ENCODE data around the gene STAMBPL1.

STAMBPL1 gene

GRCh38 chr10:88896372-88896993 lies 16.4 kb downstream of the STAMBPL1 start:
- Histone ChIP-seq H3K4me3 (ENCODE audit: low read length) (no peak overlapping the region), H3K9ac (ENCODE audit: low read depth, low read length) (no peak overlapping the region; the same call in 1 of the 2 replicates), H3K27me3 (ENCODE audit: insufficient read depth, low read length) (no peaks in the 10 kb centered on the region), H3K9me3 (ENCODE audit: insufficient read depth, low read depth, low read length) (no peaks in the 10 kb centered on the region), H3K27ac (ENCODE audit: low read depth, low read length) (no peak overlapping the region), H3K4me1 (ENCODE audit: insufficient read depth, low read length) (peaks cover 19% of the 10 kb centered on the region), H3K36me3 (ENCODE audit: insufficient read depth, low read length) (no peaks in the 10 kb centered on the region)
- 82% methylated on average over 2 of the region's 4 CpGs for WGBS

GRCh38 chr10:88896994-88897853 lies 17.2 kb downstream of the STAMBPL1 start:
- H3K27me3 ChIP-seq (ENCODE audit: insufficient read depth, low read length) = no peaks in the 10 kb centered on the region
- H3K4me1 ChIP-seq (ENCODE audit: insufficient read depth, low read length) = peaks cover 14% of the 10 kb centered on the region
- 78% methylated on average over 7 of the region's 8 CpGs for WGBS
- H3K36me3 ChIP-seq (ENCODE audit: insufficient read depth, low read length) = no peaks in the 10 kb centered on the region
- no peak overlapping the region for H3K27ac ChIP-seq (ENCODE audit: low read depth, low read length)
- no peaks in the 10 kb centered on the region for H3K9me3 ChIP-seq (ENCODE audit: insufficient read depth, low read depth, low read length)
- H3K4me3 ChIP-seq (ENCODE audit: low read length) = no peak overlapping the region
- no peak overlapping the region; the same call in 1 of the 2 replicates for H3K9ac ChIP-seq (ENCODE audit: low read depth, low read length)

DNA sequence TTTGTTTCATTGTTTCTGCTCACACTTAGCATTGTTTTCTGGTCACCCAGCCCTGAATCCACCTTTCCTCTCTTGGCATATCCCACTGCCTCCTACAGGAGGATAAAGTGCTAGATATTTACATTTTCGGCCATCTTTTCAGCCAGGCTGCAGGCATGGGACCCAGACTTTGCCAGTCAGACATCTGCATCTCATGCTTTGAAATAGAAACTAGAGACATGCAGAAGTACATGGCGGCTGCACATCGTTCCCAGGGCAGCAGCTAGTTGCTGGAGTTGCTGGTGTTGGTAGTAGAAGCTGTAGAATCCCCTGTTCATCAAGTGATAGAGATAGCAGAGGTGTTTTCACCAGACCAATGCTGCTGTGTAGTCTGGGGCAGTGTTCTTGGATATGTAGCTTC lies 18.7 kb downstream of the STAMBPL1 start:
- 93% methylated on average over 3 of the region's 3 CpGs for WGBS
- Histone ChIP-seq H3K27me3 (ENCODE audit: insufficient read depth, low read length) (no peaks in the 10 kb centered on the region), H3K4me3 (ENCODE audit: low read length) (no peak overlapping the region), H3K9me3 (ENCODE audit: insufficient read depth, low read depth, low read length) (no peaks in the 10 kb centered on the region), H3K27ac (ENCODE audit: low read depth, low read length) (no peak overlapping the region), H3K9ac (ENCODE audit: low read depth, low read length) (no peak overlapping the region), H3K36me3 (ENCODE audit: insufficient read depth, low read length) (no peaks in the 10 kb centered on the region), H3K4me1 (ENCODE audit: insufficient read depth, low read length) (peaks cover 12% of the 10 kb centered on the region)

GRCh38 chr10:88899886-88900285 lies 19.8 kb downstream of the STAMBPL1 start:
- Histone ChIP-seq H3K27me3 (ENCODE audit: insufficient read depth, low read length) (no peaks in the 10 kb centered on the region), H3K27ac (ENCODE audit: low read depth, low read length) (no peak overlapping the region), H3K4me1 (ENCODE audit: insufficient read depth, low read length) (peaks cover 12% of the 10 kb centered on the region), H3K9me3 (ENCODE audit: insufficient read depth, low read depth, low read length) (no peaks in the 10 kb centered on the region), H3K9ac (ENCODE audit: low read depth, low read length) (no peak overlapping the region), H3K36me3 (ENCODE audit: insufficient read depth, low read length) (no peaks in the 10 kb centered on the region), H3K4me3 (ENCODE audit: low read length) (no peak overlapping the region)
- 98% methylated on average over 2 of the region's 2 CpGs for WGBS

GRCh38 chr10:88901206-88901983 lies 21.4 kb downstream of the STAMBPL1 start:
- no peaks in the 10 kb centered on the region for H3K27me3 ChIP-seq (ENCODE audit: insufficient read depth, low read length)
- no peak overlapping the region for H3K27ac ChIP-seq (ENCODE audit: low read depth, low read length)
- no peaks in the 10 kb centered on the region for H3K9me3 ChIP-seq (ENCODE audit: insufficient read depth, low read depth, low read length)
- H3K36me3 ChIP-seq (ENCODE audit: insufficient read depth, low read length) = no peaks in the 10 kb centered on the region
- H3K4me3 ChIP-seq (ENCODE audit: low read length) = no peak overlapping the region
- WGBS = 95% methylated on average over 1 of the region's 1 CpG
- no peak overlapping the region for H3K9ac ChIP-seq (ENCODE audit: low read depth, low read length)
- peaks cover 12% of the 10 kb centered on the region for H3K4me1 ChIP-seq (ENCODE audit: insufficient read depth, low read length)

GRCh38 chr10:88901984-88902789 lies 22.1 kb downstream of the STAMBPL1 start:
- Histone ChIP-seq H3K9ac (ENCODE audit: low read depth, low read length) (no peak overlapping the region), H3K9me3 (ENCODE audit: insufficient read depth, low read depth, low read length) (no peaks in the 10 kb centered on the region), H3K36me3 (ENCODE audit: insufficient read depth, low read length) (no peaks in the 10 kb centered on the region), H3K4me1 (ENCODE audit: insufficient read depth, low read length) (peaks cover 5% of the 10 kb centered on the region), H3K27ac (ENCODE audit: low read depth, low read length) (no peak overlapping the region), H3K4me3 (ENCODE audit: low read length) (no peak overlapping the region), H3K27me3 (ENCODE audit: insufficient read depth, low read length) (no peaks in the 10 kb centered on the region)
- WGBS = 90% methylated on average over 9 of the region's 11 CpGs

GRCh38 chr10:88903715-88904114 lies 23.7 kb downstream of the STAMBPL1 start:
- H3K4me1 ChIP-seq (ENCODE audit: insufficient read depth, low read length) = peaks cover 4% of the 10 kb centered on the region; the same call in 1 of the 2 replicates
- 93% methylated on average over 3 of the region's 3 CpGs for WGBS
- no peaks in the 10 kb centered on the region for H3K9me3 ChIP-seq (ENCODE audit: insufficient read depth, low read depth, low read length)
- H3K27ac ChIP-seq (ENCODE audit: low read depth, low read length) = no peak overlapping the region
- H3K9ac ChIP-seq (ENCODE audit: low read depth, low read length) = no peak overlapping the region
- no peaks in the 10 kb centered on the region for H3K27me3 ChIP-seq (ENCODE audit: insufficient read depth, low read length)
- H3K36me3 ChIP-seq (ENCODE audit: insufficient read depth, low read length) = no peaks in the 10 kb centered on the region
- H3K4me3 ChIP-seq (ENCODE audit: low read length) = no peak overlapping the region

DNA sequence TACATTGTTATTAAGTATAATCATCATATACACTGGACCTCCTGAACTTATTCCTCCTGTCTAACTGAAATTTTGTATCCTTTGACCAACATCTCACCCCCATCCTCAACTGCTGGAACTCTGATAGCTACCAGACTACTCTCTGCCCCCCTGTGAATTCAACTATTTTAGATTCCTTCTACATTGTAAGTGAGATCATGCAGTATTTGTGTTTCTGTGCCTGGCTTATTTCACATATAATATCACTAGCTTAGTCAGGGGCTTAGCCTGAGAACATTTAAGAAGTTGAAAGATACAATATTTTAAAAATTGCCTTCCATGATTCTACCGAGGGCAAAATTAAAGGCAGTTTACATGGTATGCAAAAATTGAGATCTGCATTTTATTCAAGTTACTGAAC lies 26.9 kb downstream of the STAMBPL1 start:
- WGBS = 100% methylated on average over 1 of the region's 1 CpG
- Histone ChIP-seq H3K9me3 (ENCODE audit: insufficient read depth, low read depth, low read length) (no peaks in the 10 kb centered on the region), H3K27me3 (ENCODE audit: insufficient read depth, low read length) (no peaks in the 10 kb centered on the region), H3K4me3 (ENCODE audit: low read length) (no peak overlapping the region), H3K27ac (ENCODE audit: low read depth, low read length) (no peak overlapping the region), H3K4me1 (ENCODE audit: insufficient read depth, low read length) (peaks cover 4% of the 10 kb centered on the region; the same call in 1 of the 2 replicates), H3K9ac (ENCODE audit: low read depth, low read length) (no peak overlapping the region), H3K36me3 (ENCODE audit: insufficient read depth, low read length) (no peaks in the 10 kb centered on the region)

DNA sequence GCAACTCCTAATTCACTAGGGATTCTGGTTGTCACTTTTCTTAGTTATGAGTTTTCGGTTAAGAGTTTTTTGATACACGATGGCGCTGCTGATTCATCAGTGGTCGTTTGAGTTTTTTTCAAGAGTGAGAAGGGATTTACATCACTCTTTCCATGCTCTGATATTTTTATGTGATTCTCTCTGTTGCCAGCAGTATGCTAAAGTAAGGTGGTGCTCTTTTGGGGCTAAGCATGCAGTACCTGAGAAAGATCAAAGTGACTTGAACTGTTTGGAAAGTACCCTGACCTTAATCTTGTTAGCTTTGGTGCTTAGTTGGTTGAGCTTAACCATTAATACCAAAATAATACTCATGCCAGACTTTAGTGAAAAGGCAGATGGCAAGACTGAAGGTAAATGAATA lies 28.1 kb downstream of the STAMBPL1 start:
- WGBS = 94% methylated on average over 4 of the region's 4 CpGs
- no peak overlapping the region for H3K27ac ChIP-seq (ENCODE audit: low read depth, low read length)
- no peak overlapping the region for H3K4me3 ChIP-seq (ENCODE audit: low read length)
- peaks cover 4% of the 10 kb centered on the region; the same call in 1 of the 2 replicates for H3K4me1 ChIP-seq (ENCODE audit: insufficient read depth, low read length)
- no peaks in the 10 kb centered on the region for H3K9me3 ChIP-seq (ENCODE audit: insufficient read depth, low read depth, low read length)
- no peaks in the 10 kb centered on the region for H3K27me3 ChIP-seq (ENCODE audit: insufficient read depth, low read length)
- no peak overlapping the region for H3K9ac ChIP-seq (ENCODE audit: low read depth, low read length)
- H3K36me3 ChIP-seq (ENCODE audit: insufficient read depth, low read length) = no peaks in the 10 kb centered on the region

DNA sequence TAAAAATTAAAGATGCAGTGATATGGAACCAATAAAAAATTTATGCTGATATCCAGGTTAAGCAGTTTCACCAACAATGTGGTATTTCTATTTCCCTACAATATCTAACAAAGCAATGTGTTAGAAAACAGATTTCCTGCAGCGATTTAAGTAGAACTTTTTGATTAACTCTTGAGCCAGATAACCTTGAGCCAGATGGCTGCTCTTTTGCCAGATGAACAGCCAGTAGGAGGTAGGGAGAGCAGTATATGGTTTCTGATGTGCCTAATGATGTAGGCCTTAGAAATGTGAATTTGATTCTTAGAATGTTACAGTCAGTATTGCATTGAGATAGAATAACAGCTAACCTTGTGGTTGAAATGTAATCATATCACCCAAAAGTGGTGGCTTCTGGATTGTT lies 31.1 kb downstream of the STAMBPL1 start:
- H3K27me3 ChIP-seq (ENCODE audit: insufficient read depth, low read length) = no peaks in the 10 kb centered on the region
- 90% methylated on average over 1 of the region's 1 CpG for WGBS
- H3K27ac ChIP-seq (ENCODE audit: low read depth, low read length) = no peak overlapping the region
- H3K4me1 ChIP-seq (ENCODE audit: insufficient read depth, low read length) = peaks cover 4% of the 10 kb centered on the region; the same call in 1 of the 2 replicates
- no peak overlapping the region for H3K9ac ChIP-seq (ENCODE audit: low read depth, low read length)
- no peaks in the 10 kb centered on the region for H3K36me3 ChIP-seq (ENCODE audit: insufficient read depth, low read length)
- H3K4me3 ChIP-seq (ENCODE audit: low read length) = no peak overlapping the region
- no peaks in the 10 kb centered on the region for H3K9me3 ChIP-seq (ENCODE audit: insufficient read depth, low read depth, low read length)
